Activated CD4-positive, alpha-beta T cell treated with anti-CD3 and anti-CD28 coated beads, Interleukin-2, amount 10 ng/mL, durations not matched to agents 7 days and 5 days (primary cell): ENCODE results near the gene LAMB4. TPM values are rescaled to one million over a fixed set of nuclear protein-coding genes. Genes with fewer than 3 reads are reported as not detected.

ENCODE experiments used
- CTCF ChIA-PET: fragments of 350-600 bp; sonication (Branson Sonifier 250); formaldehyde crosslinking; loops from one replicate; lab custom pipeline; 2021; ENCODE audit warnings: antibody characterized with exemption; lab: Charles Lee
- POLR2A ChIA-PET: fragments of 350-600 bp; sonication (Branson Sonifier 250); formaldehyde crosslinking; loops from one replicate; lab custom pipeline; 2021; ENCODE audit warnings: antibody characterized with exemption; lab: Charles Lee
- DNase-seq: peaks from one replicate; pipeline ENCODE4 v3.0.0-alpha.2; 2020
- H3K27ac Mint-ChIP-seq: one replicate; pipeline ENCODE4 v1.8.0; 2021; ENCODE audit warnings: mild to moderate bottlenecking, moderate library complexity, mixed read lengths
- H3K27me3 Mint-ChIP-seq: one replicate; pipeline ENCODE4 v1.8.0; 2021; ENCODE audit warnings: mixed read lengths
- H3K36me3 Mint-ChIP-seq: one replicate; pipeline ENCODE4 v1.8.0; 2021; ENCODE audit warnings: low read depth, mixed read lengths
- H3K4me1 Mint-ChIP-seq: one replicate; pipeline ENCODE4 v1.8.0; 2021; ENCODE audit warnings: mixed read lengths
- H3K4me3 Mint-ChIP-seq: one replicate; pipeline ENCODE4 v1.8.0; 2021; ENCODE audit warnings: mild to moderate bottlenecking, moderate library complexity, mixed read lengths
- H3K9me3 Mint-ChIP-seq: one replicate; pipeline ENCODE4 v1.8.0; 2021; ENCODE audit warnings: mixed read lengths
- total RNA-seq, 2 experiments: library from RNA; stranded (reverse); gene quantifications; one replicate each; pipeline ENCODE4 v1.2.3, GENCODE V29; 2021

Gene LAMB4
- total RNA-seq, 2 experiments from 2014 or later = not detected

GRCh38 chr7:108007762-108008161 lies 122.4 kb downstream of the LAMB4 start:
- Mint-ChIP-seq H3K27me3 (peaks cover 61% of the 10 kb centered on the region), H3K4me1 (peaks cover 5% of the 10 kb centered on the region), H3K9me3 (no peaks in the 10 kb centered on the region), H3K36me3 (no peaks in the 10 kb centered on the region), H3K27ac (no peak overlapping the region), H3K4me3 (no peak overlapping the region)
- POLR2A ChIA-PET = no interaction called here
- DNase-seq = no peak
- CTCF ChIA-PET = no interaction called here

- ChIA-PET POLR2A (no interaction called here), CTCF (no interaction called here)
- Mint-ChIP-seq H3K4me1 (peaks cover 7% of the 10 kb centered on the region), H3K9me3 (no peaks in the 10 kb centered on the region), H3K36me3 (no peaks in the 10 kb centered on the region), H3K4me3 (no peak overlapping the region), H3K27ac (no peak overlapping the region), H3K27me3 (peaks cover 60% of the 10 kb centered on the region)
- DNase-seq = no peak
Observed at GRCh38 chr7:108007261-108007660, 122.9 kb downstream of the LAMB4 start.

GRCh38 chr7:108004220-108005142 lies 125.7 kb downstream of the LAMB4 start:
- Mint-ChIP-seq H3K4me3 (peak overlapping the region; percentile 4), H3K27ac (no peak overlapping the region), H3K9me3 (no peaks in the 10 kb centered on the region), H3K27me3 (peaks cover 68% of the 10 kb centered on the region), H3K4me1 (peaks cover 17% of the 10 kb centered on the region), H3K36me3 (no peaks in the 10 kb centered on the region)
- no peak for DNase-seq
- POLR2A ChIA-PET = no interaction called here
- CTCF ChIA-PET = interaction anchor here (0.8 kb wide), 1 partner anchor 15 kb away, joined by 4 read pairs; no protein-coding TSS in a partner anchor

- Mint-ChIP-seq H3K27me3 (peaks cover 74% of the 10 kb centered on the region), H3K4me3 (peak overlapping the region; percentile 4), H3K36me3 (no peaks in the 10 kb centered on the region), H3K9me3 (no peaks in the 10 kb centered on the region), H3K4me1 (peaks cover 17% of the 10 kb centered on the region), H3K27ac (no peak overlapping the region)
- POLR2A ChIA-PET = no interaction called here
- DNase-seq = no peak
- CTCF ChIA-PET = interaction anchor here (0.8 kb wide), 1 partner anchor 14 kb away, joined by 4 read pairs; no protein-coding TSS in a partner anchor
Observed at GRCh38 chr7:108003599-108003935, 126.6 kb downstream of the LAMB4 start.

GRCh38 chr7:108002726-108003598 lies 127.2 kb downstream of the LAMB4 start, which contains the start of gene LAMB1:
Gene LAMB1, minus strand, starts transcription at chr7:108003161. Its CDS starts 276 bp downstream, at chr7:108002885.
- no peaks in the 10 kb centered on the region for H3K9me3 Mint-ChIP-seq
- peaks cover 17% of the 10 kb centered on the region for H3K4me1 Mint-ChIP-seq
- no peak within 1 kb of the TSS for H3K27ac Mint-ChIP-seq
- H3K36me3 Mint-ChIP-seq = no peaks in the 10 kb centered on the region
- CTCF ChIA-PET = interaction anchor here (0.8 to 2.1 kb wide), 2 partner anchors 12 to 13 kb away, joined by 4 to 5 read pairs; no protein-coding TSS in a partner anchor
- DNase-seq = no peak
- H3K27me3 Mint-ChIP-seq = peaks cover 76% of the 10 kb centered on the region
- peak within 1 kb of the TSS; percentile 51 for H3K4me3 Mint-ChIP-seq
- POLR2A ChIA-PET = no interaction called here

- Mint-ChIP-seq H3K4me3 (peak overlapping the region; percentile 63), H3K4me1 (peaks cover 17% of the 10 kb centered on the region), H3K9me3 (no peaks in the 10 kb centered on the region), H3K27ac (peak overlapping the region; percentile 46), H3K36me3 (no peaks in the 10 kb centered on the region), H3K27me3 (peaks cover 71% of the 10 kb centered on the region)
- DNase-seq = no peak
- POLR2A ChIA-PET = no interaction called here
- CTCF ChIA-PET = interaction anchor here (2.1 kb wide), 1 partner anchor 13 kb away, joined by 5 read pairs; no protein-coding TSS in a partner anchor
Observed at GRCh38 chr7:108001764-108002725, 128.1 kb downstream of the LAMB4 start.

GRCh38 chr7:108000875-108001763 lies 129.0 kb downstream of the LAMB4 start:
- DNase-seq = no peak
- CTCF ChIA-PET = interaction anchor here (2.1 kb wide), 1 partner anchor 14 kb away, joined by 5 read pairs; no protein-coding TSS in a partner anchor
- peak overlapping the region; percentile 63 for H3K4me3 Mint-ChIP-seq

GRCh38 chr7:107999779-108000560 lies 130.2 kb downstream of the LAMB4 start:
- H3K4me1 Mint-ChIP-seq = peaks cover 17% of the 10 kb centered on the region
- no peak overlapping the region for H3K4me3 Mint-ChIP-seq
- H3K27ac Mint-ChIP-seq = no peak overlapping the region
- H3K27me3 Mint-ChIP-seq = peaks cover 75% of the 10 kb centered on the region
- DNase-seq = no peak
- no peaks in the 10 kb centered on the region for H3K36me3 Mint-ChIP-seq
- POLR2A ChIA-PET = no interaction called here
- CTCF ChIA-PET = interaction anchor here (0.6 kb wide), 1 partner anchor 499 kb away, joined by 3 read pairs; no protein-coding TSS in a partner anchor
- H3K9me3 Mint-ChIP-seq = no peaks in the 10 kb centered on the region

More at GRCh38 chr7:108000875-108001763, 129.0 kb downstream of the LAMB4 start:
- Mint-ChIP-seq H3K4me1 (peaks cover 17% of the 10 kb centered on the region), H3K36me3 (no peaks in the 10 kb centered on the region), H3K27ac (peak overlapping the region; percentile 46), H3K9me3 (no peaks in the 10 kb centered on the region), H3K27me3 (peaks cover 70% of the 10 kb centered on the region)
- POLR2A ChIA-PET = no interaction called here

- H3K4me3 Mint-ChIP-seq = no peak overlapping the region
- no peaks in the 10 kb centered on the region for H3K36me3 Mint-ChIP-seq
- ChIA-PET POLR2A (no interaction called here), CTCF (no interaction called here)
- H3K27ac Mint-ChIP-seq = no peak overlapping the region
- DNase-seq = no peak
- H3K27me3 Mint-ChIP-seq = peaks cover 69% of the 10 kb centered on the region
- peaks cover 14% of the 10 kb centered on the region for H3K4me1 Mint-ChIP-seq
- no peaks in the 10 kb centered on the region for H3K9me3 Mint-ChIP-seq
Observed at GRCh38 chr7:107998660-107999480, 131.3 kb downstream of the LAMB4 start.

GRCh38 chr7:107998150-107998549 lies 132.0 kb downstream of the LAMB4 start:
- no peaks in the 10 kb centered on the region for H3K36me3 Mint-ChIP-seq
- H3K27me3 Mint-ChIP-seq = peaks cover 66% of the 10 kb centered on the region
- no peak overlapping the region for H3K27ac Mint-ChIP-seq
- peaks cover 13% of the 10 kb centered on the region for H3K4me1 Mint-ChIP-seq
- H3K4me3 Mint-ChIP-seq = no peak overlapping the region
- DNase-seq = no peak
- CTCF ChIA-PET = no interaction called here
- POLR2A ChIA-PET = no interaction called here
- no peaks in the 10 kb centered on the region for H3K9me3 Mint-ChIP-seq
